Epithelial cell of esophagus (primary cell): ENCODE measurements around the gene SCRG1.
A peak's percentile ranks its signal among the peaks of the same experiment; 100 is the strongest.

Source experiments
- DNase-seq: peaks from one replicate; pipeline ENCODE4 v3.0.0; 2010; ENCODE audit warnings: low read depth
- H3K4me3 ChIP-seq: 2 replicates; pipeline ENCODE4 v1.5.1; 2011; ENCODE audit warnings: mild to moderate bottlenecking, low read length, control low read depth
- CTCF ChIP-seq: IDR thresholded peaks from 2 replicates; pipeline ENCODE4 v1.5.1; 2011; ENCODE audit warnings: low read depth, mild to moderate bottlenecking, low read length, control low read depth, inconsistent platforms; ENCODE audit not compliant: insufficient read depth; ENCODE audit errors: missing control alignments

SCRG1 gene

DNA sequence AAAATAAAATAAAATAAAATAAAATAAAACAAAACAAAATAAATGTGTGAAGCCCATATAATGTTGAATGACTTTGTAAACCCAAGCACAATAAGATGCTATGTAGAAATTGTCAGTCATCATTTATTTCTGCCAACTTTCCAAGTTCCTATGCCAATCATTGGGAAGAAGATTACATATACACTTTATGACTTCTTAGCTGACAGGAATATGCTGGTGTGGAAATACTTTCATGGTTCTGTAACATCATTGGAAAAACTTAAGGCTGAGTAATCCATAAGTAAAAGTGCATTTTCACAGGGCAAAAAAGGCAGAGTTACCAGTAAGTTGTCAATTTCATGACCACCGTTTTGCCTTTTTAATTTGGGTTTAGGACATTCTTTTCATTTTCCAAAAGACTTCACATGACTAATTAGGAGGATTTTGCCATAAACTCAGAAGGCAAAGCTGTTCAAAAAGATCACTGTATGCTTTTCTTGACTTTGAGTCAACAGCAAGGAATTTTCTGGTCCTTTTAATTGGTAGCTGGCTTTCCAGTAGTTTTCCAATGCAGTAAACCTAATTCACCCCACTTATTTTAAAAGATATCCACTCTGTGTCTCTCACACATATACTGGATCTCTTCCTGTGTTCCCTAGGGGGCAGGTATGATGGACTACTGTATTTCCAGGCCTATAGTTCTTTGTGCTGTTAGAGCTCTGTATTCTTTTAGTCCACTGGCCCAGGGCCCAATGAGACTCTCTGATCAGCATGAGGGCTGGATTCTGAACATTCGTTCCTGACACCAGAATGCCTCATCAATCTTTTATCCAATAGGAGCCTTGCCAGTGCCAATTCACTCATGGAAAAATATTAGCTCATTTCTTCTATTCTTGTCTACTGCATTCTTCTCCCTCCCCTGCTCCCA is 26.2 kb upstream of the SCRG1 start:
- DNase-seq = no peak
- no peak overlapping the region for H3K4me3 ChIP-seq
- no peak for TF ChIP-seq CTCF

GRCh38 chr4:173420801-173421200 is 21.9 kb upstream of the SCRG1 start:
- TF ChIP-seq CTCF = no peak
- no peak overlapping the region for H3K4me3 ChIP-seq
- DNase-seq = no peak

DNA sequence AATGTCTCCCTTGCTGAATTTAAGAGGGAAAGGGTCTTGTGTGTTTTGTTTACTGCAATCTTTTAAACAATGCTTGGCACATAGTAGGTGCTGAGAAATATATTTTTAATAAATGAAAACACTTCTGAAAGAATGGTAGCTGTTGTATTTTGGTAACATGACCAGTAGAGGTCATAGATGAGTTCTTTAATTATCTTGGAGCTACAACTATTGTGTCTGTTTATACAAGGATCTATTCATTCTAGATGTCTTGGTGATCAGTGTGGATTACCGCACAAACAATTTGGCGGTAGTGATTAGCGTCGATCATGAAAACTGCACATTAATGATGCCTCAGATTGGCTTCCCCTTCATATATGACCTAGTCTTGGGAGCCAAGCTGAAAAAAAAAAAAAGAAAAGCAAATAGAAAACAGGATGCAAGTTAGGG is 21.4 kb upstream of the SCRG1 start:
- TF ChIP-seq CTCF = peak; percentile 40
- peak; percentile 28 for DNase-seq

DNA sequence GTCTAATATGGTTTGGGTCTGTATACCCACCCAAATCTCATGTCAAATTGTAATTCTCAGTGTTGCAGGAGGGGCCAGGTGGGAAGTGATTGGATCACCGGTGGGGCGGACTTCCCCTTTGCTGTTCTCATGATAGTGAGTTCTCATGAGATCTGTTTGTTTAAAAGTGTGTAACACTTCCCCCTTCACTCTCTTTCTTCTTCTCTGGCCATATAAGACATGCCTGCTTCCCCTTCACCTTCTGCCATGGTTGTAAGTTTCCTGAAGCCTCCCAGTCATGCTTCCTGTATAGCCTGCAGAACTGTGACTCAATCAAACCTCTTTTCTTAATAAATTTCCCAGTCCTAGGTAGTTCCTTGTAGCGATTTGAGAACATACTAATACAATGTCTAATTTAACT is 19.7 kb upstream of the SCRG1 start:
- no peak for TF ChIP-seq CTCF
- no peak overlapping the region for H3K4me3 ChIP-seq
- peak; percentile 29 for DNase-seq

More for the DNA sequence above, 21.4 kb upstream of the SCRG1 start:
- H3K4me3 ChIP-seq = no peak overlapping the region

GRCh38 chr4:173417833-173418232 is 18.9 kb upstream of the SCRG1 start:
- no peak for DNase-seq
- no peak overlapping the region for H3K4me3 ChIP-seq
- no peak for TF ChIP-seq CTCF

DNA sequence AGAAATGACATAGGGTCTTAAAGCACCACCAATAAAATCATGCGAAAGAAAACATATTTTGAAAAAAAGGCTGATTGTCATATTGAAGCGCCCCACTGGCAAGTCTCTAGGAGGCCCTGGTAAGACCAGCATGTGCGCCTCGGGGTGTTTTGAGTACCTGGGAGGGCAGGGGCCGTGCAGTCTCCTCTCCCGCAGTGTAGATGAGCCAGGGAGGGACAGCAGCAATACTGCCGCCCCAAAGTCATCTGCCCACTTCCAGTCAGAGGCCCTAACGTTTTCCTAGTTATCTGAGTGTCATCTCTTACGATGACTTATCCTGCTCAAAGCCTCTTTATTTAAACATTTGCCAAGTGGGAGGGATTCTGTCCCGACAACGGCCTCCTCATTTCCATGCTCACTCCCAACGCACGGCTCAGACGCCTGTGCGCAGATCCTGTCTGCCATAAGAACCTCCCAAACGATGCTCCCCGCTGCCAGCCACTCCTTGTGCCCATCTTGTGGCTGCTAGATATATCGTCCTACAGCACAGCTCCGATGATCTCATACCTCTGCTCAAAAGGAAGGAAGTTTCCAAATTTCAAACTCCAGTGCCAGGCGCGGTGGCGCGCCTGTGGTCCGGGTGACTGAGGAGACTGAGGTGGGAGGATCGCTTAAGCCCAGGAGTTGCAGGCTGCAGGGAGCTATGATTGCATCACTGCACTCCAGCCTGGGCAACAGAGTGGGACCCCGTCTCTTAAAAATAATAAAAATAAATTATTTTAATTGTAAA is 17.2 kb upstream of the SCRG1 start:
- TF ChIP-seq CTCF = no peak
- DNase-seq = no peak
- H3K4me3 ChIP-seq = no peak overlapping the region

- peak; percentile 93 for DNase-seq
- no peak overlapping the region for H3K4me3 ChIP-seq
Observed at GRCh38 chr4:173415092-173415491, 16.2 kb upstream of the SCRG1 start.

More at GRCh38 chr4:173415092-173415491, 16.2 kb upstream of the SCRG1 start:
- TF ChIP-seq CTCF = no peak
